HG03439 (cell line): ENCODE measurements around the gene IRAK3.
A peak's percentile ranks its signal among the peaks of the same experiment; 100 is the strongest.

Source experiments
- ATAC-seq: cut with Tn5 transposase; IDR thresholded peaks from one replicate; pipeline ENCODE4 v1.9.1; 2021; ENCODE audit warnings: mild to moderate bottlenecking, moderate library complexity; ENCODE audit not compliant: unreplicated experiment

The IRAK3 gene

DNA sequence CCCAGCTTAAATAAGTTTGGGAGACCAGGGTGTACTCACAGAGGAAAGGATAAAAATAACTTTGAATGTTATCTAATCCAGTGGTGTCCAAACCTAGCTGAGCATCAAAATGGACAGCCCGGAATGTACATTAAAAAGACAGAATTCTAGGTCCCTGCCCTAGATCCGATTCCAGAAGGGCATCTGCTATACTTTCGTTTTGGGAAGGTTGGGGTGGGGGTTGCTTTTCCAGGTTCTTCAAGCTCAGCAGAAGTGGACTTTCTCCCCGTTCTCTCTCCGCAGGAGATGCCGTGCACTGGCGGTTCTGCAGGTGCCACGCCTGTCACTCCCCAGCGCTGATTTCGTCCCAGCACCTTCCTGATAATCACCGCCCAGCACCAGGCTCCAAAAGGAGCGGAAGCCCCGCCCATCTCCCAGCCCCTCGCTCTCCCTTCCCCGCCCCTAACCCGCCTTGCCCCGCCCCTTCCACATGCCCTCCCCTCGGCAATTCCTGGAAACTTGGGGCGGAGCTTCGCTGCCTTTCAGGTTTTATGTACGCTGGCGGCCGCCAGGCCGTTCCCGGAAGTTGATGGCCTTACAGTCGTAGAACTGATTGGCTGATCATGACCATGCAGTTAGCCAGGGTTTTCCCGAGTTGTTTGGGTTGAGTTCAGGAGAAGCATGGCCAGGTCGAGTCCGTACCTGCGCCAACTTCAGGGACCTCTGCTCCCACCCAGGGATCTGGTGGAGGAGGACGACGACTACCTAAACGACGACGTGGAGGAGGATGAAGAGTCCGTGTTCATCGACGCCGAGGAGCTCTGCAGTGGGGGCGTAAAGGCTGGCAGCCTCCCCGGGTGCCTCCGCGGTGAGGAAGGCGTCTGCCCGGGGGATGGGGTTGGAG, 113.2 kb downstream of the IRAK3 start, which contains the start of gene HELB:
HELB (plus strand) TSS at position 550 of the 883 bp plus-strand sequence; CDS start at position 661, 111 bp downstream.
- ATAC-seq, result peak; percentile 93

DNA sequence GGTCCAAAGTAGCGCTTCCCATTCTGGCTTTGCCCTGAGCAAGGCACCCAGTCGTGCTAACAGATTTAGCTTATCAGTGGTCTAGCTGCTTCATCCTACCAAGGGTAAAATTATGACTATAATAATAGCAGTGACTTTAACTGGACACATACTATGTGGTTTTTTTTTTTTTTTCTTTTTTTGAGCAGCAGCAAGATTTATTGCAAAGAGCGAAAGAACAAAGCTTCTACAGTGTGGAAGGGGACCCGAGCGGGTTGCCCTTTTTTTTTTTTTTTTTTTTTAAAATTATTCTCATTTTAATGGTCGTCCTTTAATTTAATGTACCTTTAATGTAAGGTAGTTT, 113.8 kb downstream of the IRAK3 start:
- ATAC-seq, result no peak

DNA sequence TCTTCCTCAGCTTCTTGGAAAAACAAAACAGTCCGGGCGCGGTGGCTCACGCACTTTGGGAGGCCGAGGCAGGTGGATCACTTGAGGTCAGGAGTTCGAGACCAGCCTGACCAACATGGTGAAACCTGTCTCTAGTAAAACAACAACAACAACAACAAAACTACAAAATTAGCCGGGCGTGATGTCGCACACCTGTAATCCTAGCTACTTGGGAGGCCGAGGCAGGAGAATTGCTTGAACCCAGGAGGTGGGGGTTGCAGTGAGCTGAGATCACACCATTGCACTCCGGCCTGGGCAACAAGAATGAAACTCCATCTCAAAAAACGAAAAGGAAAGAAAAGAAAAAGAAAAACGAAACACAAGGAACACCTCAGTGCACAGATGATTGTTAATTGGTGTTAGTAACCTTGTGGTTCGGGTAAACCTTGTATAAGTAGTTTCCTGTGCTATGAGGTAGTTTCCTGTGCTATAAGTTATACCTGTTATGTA, 114.3 kb downstream of the IRAK3 start:
- peak; percentile 29 for ATAC-seq
